Measurements from ENCODE around the gene RSPRY1. TPM values are rescaled to one million over a fixed set of nuclear protein-coding genes. Genes with fewer than 3 reads are reported as not detected.

The RSPRY1 gene
- total RNA-seq, 1 experiment from 2014 or later = 24.9 TPM

DNA sequence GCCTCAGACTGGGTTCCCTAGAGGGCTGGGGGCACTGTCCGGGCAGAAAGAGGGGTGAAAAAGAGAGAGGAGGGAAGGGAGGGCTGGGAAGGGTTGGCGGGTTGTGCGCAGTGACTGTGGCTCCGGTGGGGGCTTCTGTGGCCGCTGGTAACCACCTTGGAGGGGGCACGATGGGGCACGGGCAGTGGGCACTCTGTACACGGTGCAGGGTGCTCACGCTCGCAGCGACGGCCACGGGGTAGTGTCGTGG is 97.8 kb downstream of the RSPRY1 start:
- peaks cover 27 to 29% of the 10 kb centered on the region in 2 experiments; a peak in 3 of 4 replicates for H3K4me1 ChIP-seq (ENCODE audit: control insufficient read depth in 1 of 2, insufficient read depth in 2 of 2, low read length in 2 of 2)
- no peak overlapping the region for H2AFZ ChIP-seq (ENCODE audit: low read depth, low read length, poor library complexity, severe bottlenecking)
- ChIA-PET RAD21 (ENCODE audit: low non-redundant PET in 1 of 2, low total read pairs in 2 of 2, uncharacterized antibody in 2 of 2, unreplicated experiment in 2 of 2) (no interaction called here), CTCF (no interaction called here), POLR2A (no interaction called here)
- no peaks in the 10 kb centered on the region for H3K9me2 ChIP-seq (ENCODE audit: insufficient read depth)
- intact Hi-C loops (cut with micrococcal nuclease) = no loop called here
- peak overlapping the region; percentile 97 for H3K4me2 ChIP-seq (ENCODE audit: low read length)
- H3K79me2 ChIP-seq (ENCODE audit: insufficient read depth, low read length) = no peaks in the 10 kb centered on the region
- H3K9ac ChIP-seq (ENCODE audit: low read length) = no peak overlapping the region; the same call in 1 of the 2 replicates
- DNase-seq (ENCODE audit: low read depth, low spot score) (no peak), ATAC-seq (no peak)
- peak overlapping the region; percentile 71; the same call in 1 of the 2 replicates for H3K27ac ChIP-seq (ENCODE audit: low read depth, low read length)
- TF ChIP-seq EGR1 (IDR thresholded peaks at IDR 0.05; ENCODE audit: low read depth) (no peak), CBX3 (IDR thresholded peaks at IDR 0.05; ENCODE audit: low read depth) (no peak), POLR2AphosphoS5 (IDR thresholded peaks at IDR 0.05; ENCODE audit: low read depth, low read length) (no peak), SIN3A (IDR thresholded peaks at IDR 0.05; ENCODE audit: low read depth) (no peak), CEBPB (IDR thresholded peaks at IDR 0.05; ENCODE audit: low read depth) (no peak), YY1 (IDR thresholded peaks at IDR 0.05; ENCODE audit: extremely low read depth, insufficient replicate concordance, low read depth, low read length) (no peak), SP1 (IDR thresholded peaks at IDR 0.05; ENCODE audit: low read depth) (no peak), EZH2phosphoT487 (IDR thresholded peaks at IDR 0.05; ENCODE audit: borderline replicate concordance) (no peak), POLR2A (IDR thresholded peaks at IDR 0.05; ENCODE audit: borderline replicate concordance, extremely low read depth, insufficient read depth, insufficient read length) (no peak), RAD21 (IDR thresholded peaks at IDR 0.05; ENCODE audit: low read depth) (no peak), EZH2 (IDR thresholded peaks at IDR 0.05) (no peak)
- TF ChIP-seq, protein P1, sequence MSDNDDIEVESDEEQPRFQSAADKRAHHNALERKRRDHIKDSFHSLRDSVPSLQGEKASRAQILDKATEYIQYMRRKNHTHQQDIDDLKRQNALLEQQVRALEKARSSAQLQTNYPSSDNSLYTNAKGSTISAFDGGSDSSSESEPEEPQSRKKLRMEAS (IDR thresholded peaks at IDR 0.05) = no peak
- TF ChIP-seq, protein P2, sequence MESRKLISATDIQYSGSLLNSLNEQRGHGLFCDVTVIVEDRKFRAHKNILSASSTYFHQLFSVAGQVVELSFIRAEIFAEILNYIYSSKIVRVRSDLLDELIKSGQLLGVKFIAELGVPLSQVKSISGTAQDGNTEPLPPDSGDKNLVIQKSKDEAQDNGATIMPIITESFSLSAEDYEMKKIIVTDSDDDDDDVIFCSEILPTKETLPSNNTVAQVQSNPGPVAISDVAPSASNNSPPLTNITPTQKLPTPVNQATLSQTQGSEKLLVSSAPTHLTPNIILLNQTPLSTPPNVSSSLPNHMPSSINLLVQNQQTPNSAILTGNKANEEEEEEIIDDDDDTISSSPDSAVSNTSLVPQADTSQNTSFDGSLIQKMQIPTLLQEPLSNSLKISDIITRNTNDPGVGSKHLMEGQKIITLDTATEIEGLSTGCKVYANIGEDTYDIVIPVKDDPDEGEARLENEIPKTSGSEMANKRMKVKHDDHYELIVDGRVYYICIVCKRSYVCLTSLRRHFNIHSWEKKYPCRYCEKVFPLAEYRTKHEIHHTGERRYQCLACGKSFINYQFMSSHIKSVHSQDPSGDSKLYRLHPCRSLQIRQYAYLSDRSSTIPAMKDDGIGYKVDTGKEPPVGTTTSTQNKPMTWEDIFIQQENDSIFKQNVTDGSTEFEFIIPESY (IDR thresholded peaks at IDR 0.05; ENCODE audit: extremely low read depth, insufficient replicate concordance, low read length) = no peak
- TF ChIP-seq, protein P3, sequence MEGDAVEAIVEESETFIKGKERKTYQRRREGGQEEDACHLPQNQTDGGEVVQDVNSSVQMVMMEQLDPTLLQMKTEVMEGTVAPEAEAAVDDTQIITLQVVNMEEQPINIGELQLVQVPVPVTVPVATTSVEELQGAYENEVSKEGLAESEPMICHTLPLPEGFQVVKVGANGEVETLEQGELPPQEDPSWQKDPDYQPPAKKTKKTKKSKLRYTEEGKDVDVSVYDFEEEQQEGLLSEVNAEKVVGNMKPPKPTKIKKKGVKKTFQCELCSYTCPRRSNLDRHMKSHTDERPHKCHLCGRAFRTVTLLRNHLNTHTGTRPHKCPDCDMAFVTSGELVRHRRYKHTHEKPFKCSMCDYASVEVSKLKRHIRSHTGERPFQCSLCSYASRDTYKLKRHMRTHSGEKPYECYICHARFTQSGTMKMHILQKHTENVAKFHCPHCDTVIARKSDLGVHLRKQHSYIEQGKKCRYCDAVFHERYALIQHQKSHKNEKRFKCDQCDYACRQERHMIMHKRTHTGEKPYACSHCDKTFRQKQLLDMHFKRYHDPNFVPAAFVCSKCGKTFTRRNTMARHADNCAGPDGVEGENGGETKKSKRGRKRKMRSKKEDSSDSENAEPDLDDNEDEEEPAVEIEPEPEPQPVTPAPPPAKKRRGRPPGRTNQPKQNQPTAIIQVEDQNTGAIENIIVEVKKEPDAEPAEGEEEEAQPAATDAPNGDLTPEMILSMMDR (IDR thresholded peaks at IDR 0.05 in 2 of 3, conservative IDR thresholded peaks at IDR 0.05 in 1 of 3; ENCODE audit: borderline replicate concordance in 1 of 3, insufficient read depth in 1 of 3, low read depth in 2 of 3, low read length in 2 of 3) = no peak
- no peaks in the 10 kb centered on the region for H4K20me1 ChIP-seq (ENCODE audit: insufficient read depth)
- no peaks in the 10 kb centered on the region for H3K27me3 ChIP-seq (ENCODE audit: insufficient read depth, low read length)
- H3K4me3 ChIP-seq (replicated peaks in 1 of 2; ENCODE audit: low read depth in 1 of 2, low read length in 2 of 2) = peak overlapping the region; percentile 70 to 76; a peak in 3 of 4 replicates
- no peaks in the 10 kb centered on the region for H3K9me3 ChIP-seq (ENCODE audit: control insufficient read depth in 1 of 2, insufficient read depth in 1 of 2, low read depth in 1 of 2, low read length in 2 of 2)
- no TSS peak for BruUV-seq (replicated peaks)
- no peaks in the 10 kb centered on the region for H3K36me3 ChIP-seq (ENCODE audit: control insufficient read depth in 1 of 2, insufficient read depth in 2 of 2, low read length in 2 of 2)

Data from HCT116 (cell line).